ENCODE measurements around the gene A2M. TPM values are rescaled to one million over a fixed set of nuclear protein-coding genes. Genes with fewer than 3 reads are reported as not detected.

Gene A2M
- total and polyA plus RNA-seq, 2 of the 13 experiments (the other 11 are each of a cell fraction or from before 2014, with no cell fraction given): 2,807 to 6,551 TPM

DNA sequence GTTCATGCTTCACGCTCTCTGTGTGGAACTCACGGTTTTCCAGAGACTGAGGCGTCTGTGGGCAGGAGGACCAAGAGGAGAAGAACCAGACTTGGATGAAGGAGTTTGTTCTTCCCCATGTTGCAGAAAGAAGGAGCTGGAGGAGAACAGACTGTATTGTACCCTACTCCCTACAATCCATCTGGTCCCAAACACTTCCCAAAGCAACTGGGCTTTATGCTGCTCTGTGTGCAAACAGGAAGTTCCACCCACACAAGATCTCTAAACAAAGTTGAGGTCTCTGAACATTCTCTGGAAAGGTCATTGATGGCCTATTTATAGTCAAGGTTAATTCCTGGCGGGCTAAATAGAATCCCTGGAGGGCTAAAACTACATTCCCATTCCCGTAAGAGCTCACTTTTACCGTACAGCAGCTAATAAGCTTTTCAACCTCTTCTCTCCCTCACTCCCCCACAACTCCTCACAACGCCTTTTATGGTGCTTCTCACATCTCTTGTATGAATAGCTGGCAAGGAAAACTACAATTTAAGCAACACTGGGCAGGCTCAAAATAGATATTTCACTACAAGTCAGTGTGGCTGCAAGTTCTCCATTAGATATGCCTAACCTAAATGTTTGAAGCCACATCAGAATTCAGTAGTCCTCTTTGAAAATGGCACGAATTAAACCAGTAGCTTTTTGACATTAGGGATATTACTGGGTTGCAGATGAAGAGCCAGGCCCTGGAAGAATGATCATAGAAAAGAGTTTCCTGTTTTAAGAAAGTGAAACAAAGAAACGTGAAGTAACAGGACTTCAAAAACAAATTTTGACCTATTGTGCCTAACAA lies at the start of gene A2M (continued):
- TF ChIP-seq, protein P1, sequence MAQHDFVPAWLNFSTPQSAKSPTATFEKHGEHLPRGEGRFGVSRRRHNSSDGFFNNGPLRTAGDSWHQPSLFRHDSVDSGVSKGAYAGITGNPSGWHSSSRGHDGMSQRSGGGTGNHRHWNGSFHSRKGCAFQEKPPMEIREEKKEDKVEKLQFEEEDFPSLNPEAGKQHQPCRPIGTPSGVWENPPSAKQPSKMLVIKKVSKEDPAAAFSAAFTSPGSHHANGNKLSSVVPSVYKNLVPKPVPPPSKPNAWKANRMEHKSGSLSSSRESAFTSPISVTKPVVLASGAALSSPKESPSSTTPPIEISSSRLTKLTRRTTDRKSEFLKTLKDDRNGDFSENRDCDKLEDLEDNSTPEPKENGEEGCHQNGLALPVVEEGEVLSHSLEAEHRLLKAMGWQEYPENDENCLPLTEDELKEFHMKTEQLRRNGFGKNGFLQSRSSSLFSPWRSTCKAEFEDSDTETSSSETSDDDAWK (CRISPR knock-in tag; IDR thresholded peaks at IDR 0.05): no peak
- TF ChIP-seq, protein P2, sequence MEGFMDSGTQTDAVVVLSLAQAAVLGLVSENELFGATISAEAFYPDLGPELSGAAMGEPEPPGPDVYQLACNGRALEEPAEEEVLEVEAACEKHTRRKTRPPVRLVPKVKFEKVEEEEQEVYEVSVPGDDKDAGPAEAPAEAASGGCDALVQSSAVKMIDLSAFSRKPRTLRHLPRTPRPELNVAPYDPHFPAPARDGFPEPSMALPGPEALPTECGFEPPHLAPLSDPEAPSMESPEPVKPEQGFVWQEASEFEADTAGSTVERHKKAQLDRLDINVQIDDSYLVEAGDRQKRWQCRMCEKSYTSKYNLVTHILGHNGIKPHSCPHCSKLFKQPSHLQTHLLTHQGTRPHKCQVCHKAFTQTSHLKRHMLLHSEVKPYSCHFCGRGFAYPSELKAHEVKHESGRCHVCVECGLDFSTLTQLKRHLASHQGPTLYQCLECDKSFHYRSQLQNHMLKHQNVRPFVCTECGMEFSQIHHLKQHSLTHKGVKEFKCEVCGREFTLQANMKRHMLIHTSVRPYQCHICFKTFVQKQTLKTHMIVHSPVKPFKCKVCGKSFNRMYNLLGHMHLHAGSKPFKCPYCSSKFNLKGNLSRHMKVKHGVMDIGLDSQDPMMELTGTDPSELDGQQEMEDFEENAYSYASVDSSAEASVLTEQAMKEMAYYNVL (CRISPR knock-in tag; IDR thresholded peaks at IDR 0.05; ENCODE audit: borderline replicate concordance): peak; percentile 77; the same call in 1 of the 2 replicates
- TF ChIP-seq TP53 (CRISPR knock-in tag; conservative IDR thresholded peaks at IDR 0.05): no peak
- peak; percentile 59; the same call in 1 of the 2 replicates for TF ChIP-seq YEATS2 (CRISPR knock-in tag; IDR thresholded peaks at IDR 0.05; ENCODE audit: borderline replicate concordance)
- 0 out of 2 replicates have a peak, but pooled peaks have one; percentile 22 for TF ChIP-seq TOPORS (CRISPR knock-in tag; IDR thresholded peaks at IDR 0.05)
- TF ChIP-seq, protein P3, sequence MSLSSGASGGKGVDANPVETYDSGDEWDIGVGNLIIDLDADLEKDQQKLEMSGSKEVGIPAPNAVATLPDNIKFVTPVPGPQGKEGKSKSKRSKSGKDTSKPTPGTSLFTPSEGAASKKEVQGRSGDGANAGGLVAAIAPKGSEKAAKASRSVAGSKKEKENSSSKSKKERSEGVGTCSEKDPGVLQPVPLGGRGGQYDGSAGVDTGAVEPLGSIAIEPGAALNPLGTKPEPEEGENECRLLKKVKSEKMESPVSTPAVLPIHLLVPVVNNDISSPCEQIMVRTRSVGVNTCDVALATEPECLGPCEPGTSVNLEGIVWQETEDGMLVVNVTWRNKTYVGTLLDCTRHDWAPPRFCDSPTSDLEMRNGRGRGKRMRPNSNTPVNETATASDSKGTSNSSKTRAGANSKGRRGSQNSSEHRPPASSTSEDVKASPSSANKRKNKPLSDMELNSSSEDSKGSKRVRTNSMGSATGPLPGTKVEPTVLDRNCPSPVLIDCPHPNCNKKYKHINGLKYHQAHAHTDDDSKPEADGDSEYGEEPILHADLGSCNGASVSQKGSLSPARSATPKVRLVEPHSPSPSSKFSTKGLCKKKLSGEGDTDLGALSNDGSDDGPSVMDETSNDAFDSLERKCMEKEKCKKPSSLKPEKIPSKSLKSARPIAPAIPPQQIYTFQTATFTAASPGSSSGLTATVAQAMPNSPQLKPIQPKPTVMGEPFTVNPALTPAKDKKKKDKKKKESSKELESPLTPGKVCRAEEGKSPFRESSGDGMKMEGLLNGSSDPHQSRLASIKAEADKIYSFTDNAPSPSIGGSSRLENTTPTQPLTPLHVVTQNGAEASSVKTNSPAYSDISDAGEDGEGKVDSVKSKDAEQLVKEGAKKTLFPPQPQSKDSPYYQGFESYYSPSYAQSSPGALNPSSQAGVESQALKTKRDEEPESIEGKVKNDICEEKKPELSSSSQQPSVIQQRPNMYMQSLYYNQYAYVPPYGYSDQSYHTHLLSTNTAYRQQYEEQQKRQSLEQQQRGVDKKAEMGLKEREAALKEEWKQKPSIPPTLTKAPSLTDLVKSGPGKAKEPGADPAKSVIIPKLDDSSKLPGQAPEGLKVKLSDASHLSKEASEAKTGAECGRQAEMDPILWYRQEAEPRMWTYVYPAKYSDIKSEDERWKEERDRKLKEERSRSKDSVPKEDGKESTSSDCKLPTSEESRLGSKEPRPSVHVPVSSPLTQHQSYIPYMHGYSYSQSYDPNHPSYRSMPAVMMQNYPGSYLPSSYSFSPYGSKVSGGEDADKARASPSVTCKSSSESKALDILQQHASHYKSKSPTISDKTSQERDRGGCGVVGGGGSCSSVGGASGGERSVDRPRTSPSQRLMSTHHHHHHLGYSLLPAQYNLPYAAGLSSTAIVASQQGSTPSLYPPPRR (CRISPR knock-in tag; IDR thresholded peaks at IDR 0.05; ENCODE audit: borderline replicate concordance): peak; percentile 89
- TF ChIP-seq ZMYM2 (CRISPR knock-in tag; IDR thresholded peaks at IDR 0.05): no peak
- no peak for TF ChIP-seq GPN1 (CRISPR knock-in tag; IDR thresholded peaks at IDR 0.05; ENCODE audit: borderline replicate concordance)
- TF ChIP-seq PHF5A (CRISPR knock-in tag; IDR thresholded peaks at IDR 0.05; ENCODE audit: low read depth, unreplicated experiment): no peak
- TF ChIP-seq ZNF430 (CRISPR knock-in tag; IDR thresholded peaks at IDR 0.05): peak; percentile 82; the same call in 1 of the 2 replicates
- TF ChIP-seq THYN1 (CRISPR knock-in tag; IDR thresholded peaks at IDR 0.05; ENCODE audit: borderline replicate concordance, low read depth): no peak
- TF ChIP-seq, protein P4, sequence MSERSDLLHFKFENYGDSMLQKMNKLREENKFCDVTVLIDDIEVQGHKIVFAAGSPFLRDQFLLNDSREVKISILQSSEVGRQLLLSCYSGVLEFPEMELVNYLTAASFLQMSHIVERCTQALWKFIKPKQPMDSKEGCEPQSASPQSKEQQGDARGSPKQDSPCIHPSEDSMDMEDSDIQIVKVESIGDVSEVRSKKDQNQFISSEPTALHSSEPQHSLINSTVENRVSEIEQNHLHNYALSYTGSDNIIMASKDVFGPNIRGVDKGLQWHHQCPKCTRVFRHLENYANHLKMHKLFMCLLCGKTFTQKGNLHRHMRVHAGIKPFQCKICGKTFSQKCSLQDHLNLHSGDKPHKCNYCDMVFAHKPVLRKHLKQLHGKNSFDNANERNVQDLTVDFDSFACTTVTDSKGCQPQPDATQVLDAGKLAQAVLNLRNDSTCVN (CRISPR knock-in tag; IDR thresholded peaks at IDR 0.05; ENCODE audit: borderline replicate concordance): peak; percentile 76

Data from HepG2 (cell line).